Neural progenitor cell (in vitro differentiated cells): ENCODE measurements around the gene ANKDD1A. TPM values are rescaled to one million over a fixed set of nuclear protein-coding genes. Genes with fewer than 3 reads are reported as not detected.

Source experiments
- DNase-seq: peaks from one replicate; pipeline ENCODE4 v3.0.0-alpha.2; 2016; ENCODE audit warnings: low spot score
- H2AFZ ChIP-seq: fragments of 200-600 bp; sonication (generic); replicated peaks from 2 replicates; pipeline ENCODE4 v1.6.1; 2016; ENCODE audit warnings: antibody characterized with exemption
- H3F3A ChIP-seq: fragments of 200-600 bp; sonication (generic); 2 replicates; pipeline ENCODE4 v1.6.1; 2016; ENCODE audit warnings: antibody characterized with exemption, low read depth
- H3K27ac ChIP-seq: fragments of 200-600 bp; sonication (generic); 2 replicates; pipeline ENCODE4 v1.5.1; 2016; ENCODE audit warnings: mild to moderate bottlenecking
- H3K27me3 ChIP-seq: fragments of 200-600 bp; sonication (generic); 2 replicates; pipeline ENCODE4 v1.6.1; 2016; ENCODE audit warnings: mild to moderate bottlenecking, moderate library complexity
- H3K36me3 ChIP-seq: fragments of 200-600 bp; sonication (generic); 2 replicates; pipeline ENCODE4 v1.5.1; 2016
- H3K4me1 ChIP-seq: fragments of 200-600 bp; sonication (generic); 2 replicates; pipeline ENCODE4 v1.6.1; 2016; ENCODE audit warnings: mixed run types
- H3K4me2 ChIP-seq: fragments of 200-600 bp; sonication (generic); 2 replicates; pipeline ENCODE4 v1.6.1; 2016
- H3K4me3 ChIP-seq: fragments of 200-600 bp; sonication (generic); 2 replicates; pipeline ENCODE4 v1.5.1; 2016
- H3K79me2 ChIP-seq: fragments of 200-600 bp; sonication (generic); 2 replicates; pipeline ENCODE4 v1.6.1; 2016; ENCODE audit warnings: low read depth
- H3K9ac ChIP-seq: fragments of 200-600 bp; sonication (generic); 2 replicates; pipeline ENCODE4 v1.6.1; 2016
- H3K9me3 ChIP-seq: fragments of 200-600 bp; sonication (generic); 2 replicates; pipeline ENCODE4 v1.5.1; 2016; ENCODE audit warnings: low read depth
- H4K20me1 ChIP-seq: fragments of 200-600 bp; sonication (generic); 2 replicates; pipeline ENCODE4 v1.6.1; 2016; ENCODE audit warnings: low read depth
- H3K27ac Mint-ChIP-seq: 3 replicates; pipeline ENCODE4 v1.8.0; 2021; ENCODE audit warnings: mixed read lengths
- H3K27me3 Mint-ChIP-seq: 2 replicates; pipeline ENCODE4 v1.8.0; 2022; ENCODE audit warnings: low read depth, mild to moderate bottlenecking, inconsistent platforms, moderate library complexity, mixed read lengths; ENCODE audit not compliant: insufficient read depth
- H3K36me3 Mint-ChIP-seq: 3 replicates; pipeline ENCODE4 v1.8.0; 2021; ENCODE audit warnings: mixed read lengths
- H3K4me1 Mint-ChIP-seq: 3 replicates; pipeline ENCODE4 v1.8.0; 2021; ENCODE audit warnings: mixed read lengths
- H3K4me3 Mint-ChIP-seq: 3 replicates; pipeline ENCODE4 v1.8.0; 2021; ENCODE audit warnings: mild to moderate bottlenecking, moderate library complexity, mixed read lengths
- H3K9me3 Mint-ChIP-seq: 3 replicates; pipeline ENCODE4 v1.8.0; 2020; ENCODE audit warnings: mixed read lengths
- EZH2 ChIP-seq: fragments of 200-600 bp; sonication (generic); IDR thresholded peaks from 2 replicates; pipeline ENCODE4 v1.6.1; 2017; ENCODE audit warnings: antibody characterized with exemption, mild to moderate bottlenecking, moderate library complexity
- EZH2phosphoT487 ChIP-seq: fragments of 200-600 bp; sonication (generic); IDR thresholded peaks from 2 replicates; pipeline ENCODE4 v1.6.1; 2017; ENCODE audit warnings: antibody characterized with exemption
- total RNA-seq: library from RNA; depleted of rRNA; stranded (reverse); fragments of >200 nt; gene quantifications from 2 replicates; pipeline ENCODE4 v1.2.3, GENCODE V29; 2015; ENCODE audit warnings: low replicate concordance
- TF ChIP-seq, protein P1 (sequence below): fragments of 200-600 bp; sonication (generic); IDR thresholded peaks from 2 replicates; pipeline ENCODE4 v1.5.1; 2017; ENCODE audit warnings: antibody characterized with exemption, mild to moderate bottlenecking

Gene ANKDD1A
- total RNA-seq, 1 donor from 2014 or later, result 6.1 TPM

DNA sequence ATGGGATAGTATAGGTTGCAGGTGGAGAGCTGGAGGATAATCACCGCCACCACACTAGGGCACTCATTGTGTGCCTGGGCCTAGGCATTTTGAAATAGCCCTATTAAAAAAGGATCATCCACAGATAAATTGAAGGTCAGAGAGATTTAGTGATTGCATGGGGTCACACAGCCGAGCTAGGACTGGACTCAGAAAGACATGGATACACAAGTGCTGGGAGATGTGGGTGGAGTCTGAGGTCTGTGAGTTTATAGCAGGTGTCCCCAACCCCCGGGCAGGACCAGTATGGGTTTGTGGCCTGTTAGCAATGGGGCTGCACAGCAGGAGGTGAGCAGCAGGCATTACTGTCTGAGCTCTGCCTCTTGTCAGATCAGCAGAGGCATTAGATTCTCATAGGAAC lies 5.3 kb upstream of the ANKDD1A start:
- Mint-ChIP-seq H3K9me3 (peaks cover 14% of the 10 kb centered on the region), H3K27ac (no peak overlapping the region), H3K36me3 (peaks cover 3% of the 10 kb centered on the region), H3K27me3 (peaks cover 5% of the 10 kb centered on the region), H3K4me1 (peaks cover 15% of the 10 kb centered on the region), H3K4me3 (no peak overlapping the region)
- Histone ChIP-seq H3K4me2 (no peak overlapping the region), H2AFZ (no peak overlapping the region), H3F3A (peaks cover 15% of the 10 kb centered on the region), H3K4me1 (peaks cover 3% of the 10 kb centered on the region), H4K20me1 (no peaks in the 10 kb centered on the region), H3K9me3 (no peaks in the 10 kb centered on the region), H3K27me3 (peaks cover 17% of the 10 kb centered on the region), H3K4me3 (no peak overlapping the region), H3K27ac (no peak overlapping the region), H3K36me3 (no peaks in the 10 kb centered on the region), H3K9ac (no peak overlapping the region), H3K79me2 (no peaks in the 10 kb centered on the region)
- TF ChIP-seq, protein P1, sequence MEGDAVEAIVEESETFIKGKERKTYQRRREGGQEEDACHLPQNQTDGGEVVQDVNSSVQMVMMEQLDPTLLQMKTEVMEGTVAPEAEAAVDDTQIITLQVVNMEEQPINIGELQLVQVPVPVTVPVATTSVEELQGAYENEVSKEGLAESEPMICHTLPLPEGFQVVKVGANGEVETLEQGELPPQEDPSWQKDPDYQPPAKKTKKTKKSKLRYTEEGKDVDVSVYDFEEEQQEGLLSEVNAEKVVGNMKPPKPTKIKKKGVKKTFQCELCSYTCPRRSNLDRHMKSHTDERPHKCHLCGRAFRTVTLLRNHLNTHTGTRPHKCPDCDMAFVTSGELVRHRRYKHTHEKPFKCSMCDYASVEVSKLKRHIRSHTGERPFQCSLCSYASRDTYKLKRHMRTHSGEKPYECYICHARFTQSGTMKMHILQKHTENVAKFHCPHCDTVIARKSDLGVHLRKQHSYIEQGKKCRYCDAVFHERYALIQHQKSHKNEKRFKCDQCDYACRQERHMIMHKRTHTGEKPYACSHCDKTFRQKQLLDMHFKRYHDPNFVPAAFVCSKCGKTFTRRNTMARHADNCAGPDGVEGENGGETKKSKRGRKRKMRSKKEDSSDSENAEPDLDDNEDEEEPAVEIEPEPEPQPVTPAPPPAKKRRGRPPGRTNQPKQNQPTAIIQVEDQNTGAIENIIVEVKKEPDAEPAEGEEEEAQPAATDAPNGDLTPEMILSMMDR, result no peak
- TF ChIP-seq EZH2 (no peak), EZH2phosphoT487 (no peak)
- no peak for DNase-seq

GRCh38 chr15:64907991-64908390 lies 3.7 kb upstream of the ANKDD1A start:
- peaks cover 9% of the 10 kb centered on the region for H3K27me3 Mint-ChIP-seq
- no peaks in the 10 kb centered on the region for H4K20me1 ChIP-seq

GRCh38 chr15:64909546-64909945 lies 2.2 kb upstream of the ANKDD1A start:
- H3K79me2 ChIP-seq, result no peaks in the 10 kb centered on the region
- H3K27ac Mint-ChIP-seq, result no peak overlapping the region
- H3K36me3 Mint-ChIP-seq, result peaks cover 3% of the 10 kb centered on the region
- peaks cover 22% of the 10 kb centered on the region for H3F3A ChIP-seq
- no peaks in the 10 kb centered on the region for H4K20me1 ChIP-seq
- peaks cover 38% of the 10 kb centered on the region for H3K27me3 ChIP-seq
- no peak overlapping the region for H3K9ac ChIP-seq
- no peak overlapping the region for H3K4me3 ChIP-seq
- peaks cover 11% of the 10 kb centered on the region for H3K27me3 Mint-ChIP-seq
- H3K27ac ChIP-seq, result no peak overlapping the region
- peaks cover 3% of the 10 kb centered on the region for H3K4me1 ChIP-seq
- H3K9me3 Mint-ChIP-seq, result peaks cover 11% of the 10 kb centered on the region
- H3K4me2 ChIP-seq, result no peak overlapping the region
- no peak overlapping the region for H3K4me3 Mint-ChIP-seq
- H3K4me1 Mint-ChIP-seq, result peaks cover 23% of the 10 kb centered on the region
- TF ChIP-seq, protein P1, result no peak
- TF ChIP-seq EZH2, result no peak
- no peak for TF ChIP-seq EZH2phosphoT487
- H3K9me3 ChIP-seq, result no peaks in the 10 kb centered on the region
- no peaks in the 10 kb centered on the region for H3K36me3 ChIP-seq
- DNase-seq, result no peak
- no peak overlapping the region for H2AFZ ChIP-seq

More at GRCh38 chr15:64907991-64908390, 3.7 kb upstream of the ANKDD1A start:
- Histone ChIP-seq H3K4me1 (peaks cover 3% of the 10 kb centered on the region), H3K79me2 (no peaks in the 10 kb centered on the region), H2AFZ (no peak overlapping the region), H3K9ac (no peak overlapping the region), H3F3A (peaks cover 28% of the 10 kb centered on the region), H3K4me2 (no peak overlapping the region), H3K27ac (no peak overlapping the region), H3K9me3 (no peaks in the 10 kb centered on the region), H3K36me3 (no peaks in the 10 kb centered on the region), H3K27me3 (peaks cover 33% of the 10 kb centered on the region), H3K4me3 (no peak overlapping the region)
- Mint-ChIP-seq H3K27ac (no peak overlapping the region), H3K9me3 (peaks cover 14% of the 10 kb centered on the region), H3K4me3 (no peak overlapping the region), H3K4me1 (peaks cover 23% of the 10 kb centered on the region), H3K36me3 (peaks cover 3% of the 10 kb centered on the region)
- no peak for DNase-seq
- no peak for TF ChIP-seq EZH2phosphoT487

- DNase-seq, result peak; percentile 17
- H3K36me3 ChIP-seq, result no peaks in the 10 kb centered on the region
- no peaks in the 10 kb centered on the region for H3K79me2 ChIP-seq
- peaks cover 5% of the 10 kb centered on the region for H4K20me1 ChIP-seq
- TF ChIP-seq EZH2 (no peak), EZH2phosphoT487 (no peak)
- TF ChIP-seq, protein P1, result no peak
- Mint-ChIP-seq H3K36me3 (no peaks in the 10 kb centered on the region), H3K4me1 (peaks cover 31% of the 10 kb centered on the region), H3K27me3 (peaks cover 13% of the 10 kb centered on the region), H3K4me3 (peak overlapping the region; percentile 82), H3K27ac (no peak overlapping the region), H3K9me3 (no peaks in the 10 kb centered on the region)
- H3K27me3 ChIP-seq, result peaks cover 38% of the 10 kb centered on the region
- H3K9ac ChIP-seq, result no peak overlapping the region
- peaks cover 3% of the 10 kb centered on the region for H3K4me1 ChIP-seq
- no peaks in the 10 kb centered on the region for H3K9me3 ChIP-seq
- peaks cover 12% of the 10 kb centered on the region for H3F3A ChIP-seq
- H3K4me3 ChIP-seq, result peak overlapping the region; percentile 69
- no peak overlapping the region for H3K27ac ChIP-seq
- H3K4me2 ChIP-seq, result peak overlapping the region; percentile 84
- no peak overlapping the region for H2AFZ ChIP-seq
Measured at GRCh38 chr15:64912379-64913325, 950 bp downstream of the ANKDD1A start.
